Stimulated activated CD4-positive, alpha-beta T cell treated with anti-CD3 and anti-CD28 coated beads, Interleukin-2, amount 100 ng/mL, for 24 hours (primary cell): ENCODE results near the gene KCNQ1OT1.

Experiments
- DNase-seq, 2 donors: peaks; one replicate each; pipeline ENCODE4 v3.0.0-alpha.2; 2020

The KCNQ1OT1 gene

DNA sequence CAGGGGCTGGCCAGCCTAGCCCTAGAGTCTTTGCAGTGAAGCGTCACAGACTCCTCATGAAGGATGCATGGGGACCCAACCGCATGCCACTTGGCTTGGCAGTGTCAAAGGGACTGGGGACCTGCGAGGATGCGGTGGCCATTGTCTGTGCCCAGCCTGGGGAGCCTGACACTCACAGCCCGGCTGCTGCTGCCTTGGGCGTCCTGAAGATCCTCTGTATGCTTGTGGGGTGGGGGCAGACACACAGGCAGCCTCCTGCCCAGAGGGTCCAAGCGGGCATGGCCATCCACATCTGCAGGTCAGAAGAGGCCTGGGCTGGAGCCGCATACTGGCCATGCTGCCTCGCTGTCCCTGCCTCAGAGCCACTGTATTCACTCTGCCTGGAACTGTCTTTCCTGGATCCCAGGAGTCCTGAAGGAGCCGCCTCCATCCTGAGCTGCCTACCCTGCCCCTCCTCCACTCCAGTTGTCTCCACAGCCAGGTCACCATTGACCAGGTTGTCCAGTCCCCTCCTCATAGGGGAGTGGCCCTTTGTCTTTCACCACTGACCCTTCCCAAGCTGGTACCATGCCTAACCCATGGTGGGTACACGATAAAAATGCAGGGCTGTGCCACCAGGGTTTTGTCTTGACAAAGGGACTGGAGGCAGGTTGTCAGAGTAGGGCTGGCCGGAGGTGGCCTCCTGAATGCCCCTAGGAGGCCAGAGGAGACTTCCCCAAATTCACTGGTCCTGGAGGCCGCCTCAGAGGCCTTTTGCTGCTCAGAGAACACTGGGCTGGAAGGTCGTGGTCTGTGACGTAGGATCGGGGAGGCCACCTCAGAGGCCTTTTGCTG, 107.0 kb downstream of the KCNQ1OT1 start:
- peak in 1 of 2 donors; percentile 11 for DNase-seq

DNA sequence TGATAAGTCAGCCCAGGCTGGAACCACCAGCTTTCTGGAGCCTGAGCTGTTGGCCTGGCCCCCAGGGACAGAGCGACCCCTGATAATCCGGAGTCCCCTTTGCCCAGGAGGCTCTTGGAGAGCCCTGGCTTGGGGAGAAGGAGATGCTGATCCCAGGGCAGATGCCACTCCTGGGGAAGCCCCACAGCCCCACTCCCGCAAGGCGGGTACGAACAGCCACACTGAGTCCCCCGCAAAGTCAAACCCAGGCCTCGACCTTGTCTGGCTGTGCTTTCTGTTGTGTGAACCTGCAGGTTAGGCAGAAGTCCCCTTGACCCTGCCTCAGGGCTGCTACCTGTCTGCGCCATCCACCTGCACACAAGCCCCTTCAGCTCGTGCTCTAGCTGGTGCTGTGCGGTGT, 108.0 kb downstream of the KCNQ1OT1 start:
- no peak for DNase-seq

DNA sequence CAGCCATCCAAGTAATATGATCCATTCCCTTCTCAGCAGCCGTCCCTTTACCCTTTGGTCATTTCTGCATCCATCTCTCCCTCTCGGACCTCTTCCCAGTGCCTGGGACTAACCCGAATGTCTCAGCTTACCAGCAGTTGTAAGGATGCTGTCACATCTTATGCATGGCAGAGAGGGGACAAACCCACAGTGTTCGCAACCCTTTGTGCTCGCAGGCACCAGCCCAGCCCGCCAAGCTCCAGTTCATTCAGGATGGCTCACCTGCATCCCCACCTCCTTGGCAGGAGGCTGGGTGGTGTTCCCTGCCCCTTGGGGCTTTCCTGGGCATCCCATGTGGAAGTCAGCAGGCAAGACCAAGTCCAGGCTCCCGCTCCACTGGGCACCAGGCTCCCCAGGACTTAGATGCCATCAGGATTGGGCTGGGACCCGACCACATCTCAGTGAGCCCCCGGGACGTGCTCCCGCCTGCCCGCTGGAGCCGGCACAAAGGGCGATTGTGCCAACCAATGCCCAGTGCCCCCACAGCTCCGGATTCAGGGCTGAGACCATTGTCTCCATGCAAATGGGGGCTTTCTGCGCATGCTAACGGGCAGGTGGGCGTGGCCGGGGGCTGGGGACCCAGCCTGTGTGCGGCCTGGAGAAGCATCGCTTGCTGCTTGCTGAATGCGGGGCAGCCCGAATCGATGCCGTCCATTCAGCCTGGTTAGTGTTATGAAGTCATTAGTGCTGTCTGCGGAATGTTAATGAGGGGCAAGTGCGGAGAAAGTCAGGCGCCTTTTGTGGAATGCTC, 108.6 kb downstream of the KCNQ1OT1 start:
- no peak for DNase-seq

DNA sequence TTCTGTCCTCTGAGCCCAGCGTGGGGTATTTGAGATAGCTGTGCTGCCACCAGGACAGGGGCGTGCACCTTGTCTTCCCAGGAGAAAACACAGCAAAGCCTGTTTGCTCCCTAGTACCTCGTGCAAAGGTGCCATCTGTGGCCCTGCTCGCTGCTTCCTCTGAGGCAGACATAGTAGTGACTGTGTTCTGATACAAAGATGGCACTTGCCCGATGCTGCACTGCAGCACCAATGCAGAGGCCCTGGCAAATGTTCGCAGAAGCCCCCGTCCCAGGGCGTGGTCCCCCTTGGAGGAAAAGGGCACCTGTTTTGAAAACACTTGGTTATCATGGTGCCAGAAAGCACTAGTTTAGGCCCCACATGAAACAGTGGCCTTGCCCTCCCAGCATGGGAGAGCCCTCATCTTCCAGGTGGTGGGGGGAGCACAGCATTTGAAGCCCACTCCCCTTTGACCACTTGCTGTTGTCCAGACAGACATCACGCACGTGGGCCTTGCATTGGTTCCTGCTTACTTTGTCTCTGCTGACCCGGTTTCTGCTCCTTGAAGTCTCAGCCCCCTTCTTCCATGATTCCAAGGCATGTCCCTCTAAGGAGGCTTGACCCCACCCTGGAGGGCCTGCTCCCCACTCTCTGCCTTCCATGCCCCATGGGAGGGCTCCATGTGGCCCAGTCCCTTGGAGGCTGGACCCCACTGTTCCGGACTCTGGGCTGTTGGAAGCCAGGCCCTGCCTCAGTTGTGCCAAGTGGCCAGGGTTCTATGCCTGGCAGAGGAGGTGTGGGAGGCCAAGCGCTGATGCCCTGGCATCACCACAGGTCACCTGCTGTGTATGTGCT, 109.4 kb downstream of the KCNQ1OT1 start:
- DNase-seq: peak in 1 of 2 donors; percentile 14

DNA sequence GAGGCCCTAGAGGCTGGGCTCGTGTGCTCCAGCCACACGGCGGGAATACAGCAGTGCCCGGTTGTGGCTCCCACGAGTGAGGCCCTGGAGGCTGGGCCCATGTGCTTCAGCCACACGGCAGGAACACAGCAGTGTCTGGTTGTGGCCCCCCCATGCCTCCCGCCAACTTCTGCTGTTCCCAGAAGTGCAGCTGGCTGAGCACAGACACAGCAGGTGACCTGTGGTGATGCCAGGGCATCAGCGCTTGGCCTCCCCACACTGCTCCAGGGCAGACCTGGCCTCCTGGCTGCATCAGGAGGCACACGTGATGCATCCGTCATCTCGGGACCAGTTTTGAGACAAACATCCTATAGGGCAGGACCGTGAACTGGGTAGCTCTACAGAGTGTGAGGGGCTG, 110.3 kb downstream of the KCNQ1OT1 start:
- no peak for DNase-seq

DNA sequence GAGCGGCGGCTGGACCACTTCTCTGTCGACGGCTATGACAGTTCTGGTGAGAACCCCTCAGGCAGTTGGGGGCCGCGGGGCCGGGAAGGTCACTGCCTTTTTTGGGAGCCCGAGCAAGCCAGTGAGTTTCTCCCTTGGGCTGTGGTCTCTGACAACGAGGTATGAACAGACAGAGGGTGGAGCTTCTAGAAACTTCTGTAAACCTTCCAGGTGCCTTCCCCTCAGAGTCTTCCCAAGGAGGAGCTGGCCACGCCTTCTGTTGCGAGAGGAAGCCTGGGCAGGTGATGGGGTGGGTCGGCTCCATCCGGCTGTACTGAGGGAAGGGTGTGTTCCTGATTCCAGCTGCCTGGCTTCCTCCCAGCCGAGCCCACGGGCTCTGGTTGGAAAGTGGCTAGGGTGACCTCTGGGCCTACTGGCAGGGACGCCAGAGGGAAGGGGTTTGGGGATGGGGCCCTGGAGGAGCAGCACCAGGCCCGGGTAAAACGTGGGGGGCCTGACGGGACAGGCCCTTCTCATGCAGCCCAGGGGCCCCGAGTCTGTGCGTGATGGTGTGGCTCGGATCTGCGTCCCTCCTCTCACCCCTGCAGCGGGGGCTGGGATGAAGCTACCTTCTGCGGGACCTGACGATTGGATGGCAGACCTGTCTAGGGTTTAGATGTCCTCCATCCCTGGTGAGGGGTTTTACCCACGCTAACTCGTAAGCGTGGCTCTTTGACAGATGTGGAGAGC, 110.8 kb downstream of the KCNQ1OT1 start:
- peak in 1 of 2 donors; percentile 12 for DNase-seq

DNA sequence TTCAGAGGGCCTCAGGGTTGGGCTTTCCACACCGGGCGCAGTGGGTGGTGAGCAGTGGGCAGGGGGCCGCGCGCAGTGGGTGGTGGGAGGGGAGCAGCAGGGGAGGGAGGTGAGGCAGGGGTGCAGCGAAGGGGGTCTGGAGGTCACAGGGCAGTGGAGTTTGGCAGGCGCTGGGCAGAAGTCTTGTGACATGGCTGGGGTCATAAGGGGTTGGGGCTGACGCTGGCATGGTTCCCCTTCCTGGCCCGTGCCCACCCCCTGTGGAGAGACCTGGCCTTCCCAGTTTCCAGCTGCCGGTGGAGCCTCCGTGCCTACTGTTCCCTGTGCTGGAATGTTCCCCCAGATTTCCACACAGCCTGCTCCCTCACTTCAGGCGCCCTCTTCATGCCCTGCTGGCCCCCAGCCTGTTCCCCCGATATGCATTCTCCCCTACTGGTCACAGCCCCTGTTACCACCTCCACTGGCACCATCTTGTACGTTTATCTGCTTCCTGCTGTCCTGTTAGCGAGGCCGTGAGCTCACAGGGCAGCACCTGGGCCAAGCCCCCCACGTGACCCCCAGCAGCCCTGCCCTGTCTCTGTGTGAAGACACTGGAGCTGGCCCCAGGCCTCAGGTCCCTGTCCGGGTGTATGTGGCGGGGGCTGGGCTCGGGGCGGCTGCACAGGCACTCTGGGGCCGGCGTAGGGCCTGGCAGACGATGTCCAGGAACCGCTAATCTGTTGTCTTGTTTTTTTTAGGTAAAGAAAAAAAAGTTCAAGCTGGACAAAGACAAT, 111.6 kb downstream of the KCNQ1OT1 start:
- DNase-seq: no peak

DNA sequence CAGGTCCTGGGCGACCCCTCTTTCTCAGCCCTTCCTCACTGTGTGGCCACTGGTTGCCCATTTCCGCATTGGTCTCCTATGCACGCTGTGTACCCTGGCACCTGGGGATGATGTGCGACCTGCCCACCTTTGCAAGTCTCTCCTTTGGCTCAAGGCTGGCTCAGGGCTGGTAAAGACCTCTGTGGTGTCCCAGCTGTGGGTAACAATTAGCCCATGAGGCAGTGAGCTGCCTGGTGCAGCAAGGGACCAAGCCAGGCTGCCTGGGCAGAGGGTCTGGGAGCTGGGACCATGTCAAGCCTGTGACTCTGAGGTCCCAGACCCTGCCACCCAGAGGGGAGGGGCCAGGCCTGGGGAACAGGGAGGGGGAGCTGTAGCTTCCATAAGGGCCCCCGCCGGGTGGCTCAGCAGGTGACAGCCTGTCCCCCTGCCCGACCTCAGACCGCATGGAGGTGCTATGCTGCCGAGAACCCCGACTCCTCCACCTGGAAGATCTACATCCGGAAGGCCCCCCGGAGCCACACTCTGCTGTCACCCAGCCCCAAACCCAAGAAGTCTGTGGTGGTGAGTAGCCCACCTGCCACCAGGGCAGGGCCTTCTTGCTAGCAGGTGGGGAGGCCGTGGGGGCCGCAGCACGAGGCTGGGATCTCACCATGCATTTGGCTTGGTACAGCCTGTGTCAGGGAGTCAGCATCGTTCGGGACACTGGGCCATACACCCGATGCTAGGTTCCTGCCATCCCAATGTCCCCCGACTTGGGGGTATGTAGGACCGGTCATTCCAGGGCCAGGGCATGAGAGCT, 112.5 kb downstream of the KCNQ1OT1 start:
- no peak for DNase-seq

DNA sequence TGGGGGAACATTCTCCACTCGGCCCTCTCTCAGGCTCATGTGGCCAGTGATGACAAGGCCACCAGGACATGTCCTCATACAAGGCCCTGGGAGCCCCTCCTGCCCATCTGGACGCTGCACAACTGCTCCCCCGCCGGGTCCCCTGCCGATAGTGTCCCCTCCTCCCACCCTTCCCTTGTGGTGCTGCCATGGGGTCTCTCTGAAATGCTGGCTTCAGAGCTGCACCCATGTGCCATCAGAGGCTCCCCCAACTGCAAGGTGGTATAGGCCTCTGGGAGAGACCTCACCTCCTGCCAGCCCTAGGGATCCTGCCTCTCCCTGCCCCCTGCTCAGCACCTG, 113.0 kb downstream of the KCNQ1OT1 start:
- peak in 1 of 2 donors; percentile 11 for DNase-seq

DNA sequence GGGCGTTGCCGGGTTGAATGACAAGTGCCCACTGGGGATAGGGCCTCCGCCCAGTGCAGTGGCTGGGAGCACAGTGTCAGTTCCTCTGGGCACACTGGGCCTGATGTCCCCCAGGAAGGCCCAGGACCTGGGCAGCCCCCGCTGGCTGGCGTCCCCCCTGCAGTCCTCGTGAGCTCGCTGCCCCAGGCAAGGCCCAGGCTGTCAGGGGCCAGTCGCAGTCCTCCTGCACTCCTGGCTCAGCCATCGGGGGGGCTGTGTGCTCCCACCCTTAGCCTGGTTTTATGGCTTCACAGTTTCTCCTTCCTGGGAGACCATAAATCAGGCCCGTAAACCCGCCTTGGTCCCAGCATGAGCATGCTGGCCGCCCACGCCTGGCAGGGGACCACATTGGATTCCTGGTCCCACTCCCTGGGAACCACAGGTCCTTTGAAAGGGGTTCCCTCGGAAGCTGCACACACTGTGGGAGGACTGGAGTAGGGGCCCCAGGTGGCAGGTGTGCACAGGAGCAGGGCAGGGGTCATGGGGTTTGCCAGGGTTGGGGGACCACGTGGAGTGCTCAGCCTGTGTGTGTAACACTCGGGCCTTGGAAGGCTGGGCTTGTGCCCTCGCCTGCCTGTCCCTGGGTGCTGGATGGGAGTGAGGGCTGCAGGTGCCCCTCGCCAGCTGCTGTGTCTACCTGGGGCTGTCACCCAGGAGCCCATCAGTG, 113.6 kb downstream of the KCNQ1OT1 start:
- DNase-seq: peak in 1 of 2 donors; percentile 14

DNA sequence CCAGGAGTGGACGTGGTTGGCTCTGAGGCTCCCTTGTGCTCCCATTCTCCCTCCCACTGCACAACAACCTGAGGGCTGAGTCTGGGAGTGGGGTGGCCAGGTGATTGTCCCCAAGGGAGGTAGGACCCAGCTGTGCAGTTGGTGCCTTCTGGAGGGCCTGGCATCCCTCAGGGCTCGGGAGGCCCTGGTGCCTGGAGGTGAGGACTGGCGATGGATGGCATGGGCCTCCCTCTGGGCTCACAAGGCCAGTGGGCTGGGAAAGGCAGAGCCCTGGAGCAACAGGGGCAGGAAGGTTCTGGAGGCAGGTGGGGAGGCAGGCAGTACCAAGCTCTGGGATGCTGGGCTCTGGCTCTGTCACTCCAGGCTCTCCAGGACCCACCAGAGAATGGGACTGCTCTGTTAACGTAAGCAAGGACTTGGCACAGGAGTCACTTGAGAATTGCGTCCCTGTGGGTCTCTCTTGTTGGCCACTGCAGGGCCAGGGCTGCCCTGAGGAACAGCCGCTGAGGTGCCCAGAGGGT, 114.2 kb downstream of the KCNQ1OT1 start:
- peak in 1 of 2 donors; percentile 11 for DNase-seq

DNA sequence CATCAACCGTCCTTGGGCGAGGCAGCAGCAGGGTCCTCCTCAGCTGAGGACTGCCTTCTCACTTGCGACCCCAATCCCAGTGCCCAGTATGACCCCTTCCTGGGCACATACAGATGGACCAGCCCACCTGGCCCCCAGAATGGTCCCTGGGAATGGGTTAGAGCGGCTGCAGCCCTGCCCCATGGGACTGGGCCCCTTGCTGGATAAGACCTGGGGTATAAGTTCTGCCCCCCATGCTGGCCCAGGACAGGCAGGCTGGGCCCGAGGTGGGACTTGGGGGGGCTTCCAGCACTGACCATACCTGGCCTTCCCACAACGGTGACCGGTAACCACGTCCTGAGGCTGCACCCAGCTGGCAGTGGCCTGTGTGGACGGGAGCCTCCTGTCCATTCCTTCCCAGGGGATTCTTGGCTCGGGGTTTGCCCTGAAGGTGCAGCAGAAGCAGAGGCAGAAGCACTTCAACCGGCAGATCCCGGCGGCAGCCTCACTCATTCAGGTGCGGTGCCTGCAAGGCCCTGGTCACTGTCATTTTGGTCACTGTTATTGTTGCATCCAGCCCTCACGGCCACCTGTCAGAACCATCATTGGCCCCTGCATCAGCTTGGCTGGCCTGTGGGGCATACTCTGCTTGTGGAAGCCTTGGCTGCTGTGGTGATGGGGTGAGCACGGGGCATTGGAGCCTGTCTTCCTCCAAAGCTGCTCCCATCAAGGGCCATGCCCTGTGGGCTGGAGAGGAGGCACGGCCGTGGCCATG, 114.8 kb downstream of the KCNQ1OT1 start:
- no peak for DNase-seq

DNA sequence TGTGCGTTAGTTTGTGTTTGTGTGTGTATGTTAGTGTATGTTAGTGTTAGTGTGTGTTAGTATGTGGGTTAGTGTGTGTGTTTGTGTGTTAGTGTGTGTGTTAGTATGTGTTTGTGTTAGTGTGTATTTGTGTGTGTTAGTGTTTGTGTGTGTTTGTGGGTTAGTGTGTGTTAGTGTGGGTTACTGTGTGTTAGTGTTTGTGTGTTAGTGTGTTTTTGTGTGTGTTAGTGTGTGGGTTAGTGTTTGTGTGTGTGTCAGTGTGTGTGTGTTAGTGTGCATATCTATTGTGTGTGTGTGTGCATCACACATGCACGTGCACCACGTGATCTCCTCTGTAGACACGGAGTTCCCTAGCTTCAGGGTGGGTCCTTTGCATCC, 115.4 kb downstream of the KCNQ1OT1 start:
- DNase-seq: no peak

DNA sequence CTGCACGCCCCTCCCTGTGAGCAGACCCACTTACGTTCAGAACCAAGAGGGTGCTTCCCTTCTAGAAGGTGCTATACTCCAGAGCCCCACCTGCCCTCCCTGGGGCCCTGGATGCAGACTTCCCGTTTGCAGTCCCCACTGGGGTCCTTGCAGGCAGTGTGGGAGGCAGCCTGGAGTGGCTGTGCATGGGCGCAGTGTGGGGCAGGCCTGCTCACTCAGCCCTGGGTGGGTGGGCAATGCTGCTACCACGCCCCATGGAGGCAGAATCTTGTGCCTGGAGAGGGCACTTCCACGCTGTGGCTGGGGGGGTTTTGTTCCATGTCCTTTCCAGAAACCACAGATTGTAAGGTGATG, 116.2 kb downstream of the KCNQ1OT1 start:
- no peak for DNase-seq

DNA sequence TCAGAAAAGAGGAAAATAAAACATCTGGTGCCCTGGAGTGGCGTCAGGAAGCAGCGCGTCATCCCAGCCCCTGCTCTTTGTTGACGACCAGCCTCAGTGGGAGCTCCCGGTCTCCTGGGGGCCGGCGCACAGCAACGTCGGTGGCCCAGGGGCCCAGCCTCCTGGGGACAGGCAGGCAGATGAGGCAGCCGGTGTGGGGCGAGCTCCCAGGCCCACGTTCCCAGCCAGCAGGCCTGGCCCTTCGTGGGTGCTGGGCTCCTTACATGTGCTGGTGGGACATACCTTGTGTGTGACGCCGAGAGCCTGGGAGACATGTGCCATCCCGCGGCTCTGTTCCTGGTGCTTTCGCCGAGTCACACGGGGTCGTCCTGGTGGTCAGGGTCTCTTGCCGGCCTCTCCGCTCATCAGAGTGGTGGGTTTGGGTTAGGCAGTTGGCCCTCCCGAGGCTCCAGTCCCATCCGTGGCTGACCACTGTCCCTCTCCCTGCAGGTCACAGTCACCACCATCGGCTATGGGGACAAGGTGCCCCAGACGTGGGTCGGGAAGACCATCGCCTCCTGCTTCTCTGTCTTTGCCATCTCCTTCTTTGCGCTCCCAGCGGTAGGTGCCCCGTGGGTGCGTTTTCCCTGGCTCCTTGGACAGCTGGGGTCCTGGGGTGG, 116.7 kb downstream of the KCNQ1OT1 start:
- DNase-seq: peak in 1 of 2 donors; percentile 11

DNA sequence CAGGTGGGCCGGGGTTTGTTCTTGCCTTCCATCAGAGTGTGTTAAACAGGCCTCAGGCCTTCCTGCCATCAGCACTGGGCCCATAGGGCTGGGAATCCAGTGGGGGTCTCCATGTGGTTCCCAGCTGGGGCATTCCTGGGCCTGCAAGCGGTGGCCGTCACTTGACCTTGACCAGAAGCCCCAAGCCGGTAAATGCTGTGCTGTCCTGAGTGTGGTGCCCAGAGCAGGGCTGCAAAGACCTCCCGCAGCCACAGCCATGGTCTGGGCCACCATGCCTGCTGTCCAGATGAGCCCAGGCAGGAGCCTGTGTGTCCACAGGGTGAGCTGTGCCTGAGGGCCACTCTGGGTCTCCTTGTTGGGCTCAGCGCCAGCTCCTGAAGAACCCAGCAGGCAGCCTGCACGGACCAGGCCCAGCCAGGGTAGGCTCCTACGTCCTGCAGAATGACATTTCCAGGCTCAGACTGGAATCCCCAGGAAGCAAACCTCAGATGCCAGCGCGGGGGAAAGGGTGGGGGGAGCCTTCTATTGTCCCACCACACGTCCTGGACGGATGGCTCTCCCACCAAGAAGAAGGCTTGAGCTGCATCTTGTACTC, 117.3 kb downstream of the KCNQ1OT1 start:
- DNase-seq: no peak

DNA sequence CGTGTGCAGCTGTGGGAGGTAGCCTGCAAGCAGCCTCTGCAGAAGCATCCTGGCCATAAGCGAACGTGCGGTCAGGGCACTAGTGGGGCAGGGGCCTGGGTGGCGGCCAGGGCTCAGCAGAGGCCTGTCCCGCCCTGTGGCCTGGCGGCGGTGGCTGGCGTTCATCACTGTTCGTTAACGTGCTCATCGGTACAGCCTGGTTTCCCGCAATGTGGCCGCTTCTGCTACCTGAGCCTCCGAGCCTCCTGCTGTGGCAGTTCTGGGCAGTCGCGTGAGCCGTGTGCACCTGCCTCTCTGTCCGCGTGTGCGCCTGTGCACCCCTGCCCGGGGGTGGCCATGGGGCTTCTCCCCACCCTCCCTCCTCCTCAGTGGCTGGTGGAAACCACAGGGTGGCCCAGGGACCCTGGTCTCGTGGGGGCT, 117.9 kb downstream of the KCNQ1OT1 start:
- DNase-seq: peak in 1 of 2 donors; percentile 12
